ENCODE measurements around the gene PDIA4.
A peak's percentile ranks its signal among the peaks of the same experiment; 100 is the strongest.

The PDIA4 gene

DNA sequence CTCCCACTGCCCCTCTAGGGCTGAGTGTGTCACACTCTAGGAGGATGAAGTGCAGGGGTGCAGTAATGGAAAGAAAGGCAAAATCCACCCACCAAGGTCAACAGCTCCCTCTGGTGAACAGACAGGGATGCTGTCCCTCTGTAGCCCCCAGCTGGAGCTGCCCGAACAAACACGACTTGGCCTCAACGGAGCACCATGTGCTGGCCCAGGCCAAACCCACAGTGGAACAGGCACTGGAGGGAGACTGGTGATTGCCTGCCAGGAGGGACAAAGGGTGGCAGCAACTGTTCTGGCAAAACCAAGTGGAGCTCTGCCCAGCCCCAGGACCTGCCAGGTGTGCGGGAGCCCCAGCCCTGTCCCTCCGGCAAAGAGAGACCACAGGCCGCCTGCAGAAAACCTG is 20.7 kb downstream of the PDIA4 start:
- TF ChIP-seq CTCF (IDR thresholded peaks at IDR 0.05): no peak
- H3K27ac ChIP-seq: no peak overlapping the region
- no peak overlapping the region for H3K4me3 ChIP-seq
- DNase-seq (ENCODE audit: low spot score): no peak

GRCh38 chr7:149007146-149007545 is 21.2 kb downstream of the PDIA4 start:
- Histone ChIP-seq H3K4me3 (no peak overlapping the region), H3K27ac (no peak overlapping the region)
- no peak for DNase-seq (ENCODE audit: low spot score)
- no peak for TF ChIP-seq CTCF (IDR thresholded peaks at IDR 0.05)

DNA sequence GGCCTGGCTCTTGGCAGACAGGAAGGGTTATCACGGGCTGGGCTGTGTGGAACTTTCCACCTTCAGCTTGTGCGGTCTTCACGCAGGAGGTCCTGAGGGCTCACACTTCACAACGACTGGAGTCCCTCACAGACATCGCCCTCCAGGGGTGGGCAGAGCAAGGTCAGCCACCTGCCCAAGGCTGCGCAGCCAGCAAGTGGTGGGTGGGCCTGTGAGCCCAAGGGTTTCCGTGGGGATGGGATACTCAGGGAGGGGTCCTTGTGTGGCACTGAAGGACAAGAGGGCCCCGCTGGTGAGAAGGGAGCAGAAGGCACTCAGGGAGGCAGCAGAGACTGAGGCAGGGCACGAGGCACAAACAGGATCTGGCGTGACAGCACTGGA is 22.0 kb downstream of the PDIA4 start:
- TF ChIP-seq CTCF (IDR thresholded peaks at IDR 0.05): no peak
- no peak for DNase-seq (ENCODE audit: low spot score)
- H3K27ac ChIP-seq: no peak overlapping the region
- H3K4me3 ChIP-seq: no peak overlapping the region

DNA sequence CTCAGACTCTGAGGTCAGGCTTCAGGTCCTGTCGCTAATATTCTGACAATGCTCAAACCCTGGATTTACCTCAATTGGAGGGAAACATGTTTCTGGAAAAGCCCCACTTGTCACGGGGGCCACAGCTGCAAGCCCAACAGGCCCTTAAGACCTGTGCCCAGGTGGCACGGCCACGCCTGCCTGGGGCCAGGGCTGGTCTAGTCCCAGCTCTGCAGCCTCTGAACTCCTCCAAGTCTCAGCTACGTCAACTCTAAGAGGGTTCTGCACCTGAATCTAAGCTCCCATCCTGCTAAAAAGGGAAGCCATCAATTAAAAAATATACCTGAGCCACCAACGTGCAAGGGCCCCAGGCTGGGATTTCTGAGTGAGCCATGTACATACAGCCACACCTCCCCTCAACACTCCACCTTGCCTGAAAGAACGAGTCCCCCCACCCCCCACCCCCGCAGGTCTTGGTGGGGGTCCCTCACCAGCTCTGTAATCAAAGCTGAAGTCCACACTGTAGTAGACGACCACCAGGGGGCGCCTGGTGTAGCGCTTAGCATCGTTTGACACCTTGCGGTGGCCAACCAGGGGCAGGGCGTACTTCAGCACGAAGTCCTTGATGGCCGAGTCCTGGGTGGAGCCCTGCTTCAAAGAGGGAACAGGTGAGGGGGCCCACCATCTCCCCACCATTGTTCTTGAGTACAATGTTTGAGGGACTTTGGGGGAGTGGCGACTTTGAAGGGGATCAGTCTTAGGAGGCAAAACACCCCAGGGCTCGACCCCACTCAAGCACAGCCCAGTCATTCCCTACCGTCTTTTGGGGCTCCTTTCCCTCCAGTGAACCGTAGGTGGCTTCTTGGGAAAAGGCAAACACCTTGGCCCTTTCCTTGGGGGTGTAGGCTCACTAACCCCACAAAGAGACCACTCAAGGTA is 22.6 kb downstream of the PDIA4 start:
- peak; percentile 82 for DNase-seq (ENCODE audit: low spot score)
- peak; percentile 87 for TF ChIP-seq CTCF (IDR thresholded peaks at IDR 0.05)
- no peak overlapping the region for H3K4me3 ChIP-seq
- H3K27ac ChIP-seq: no peak overlapping the region

DNA sequence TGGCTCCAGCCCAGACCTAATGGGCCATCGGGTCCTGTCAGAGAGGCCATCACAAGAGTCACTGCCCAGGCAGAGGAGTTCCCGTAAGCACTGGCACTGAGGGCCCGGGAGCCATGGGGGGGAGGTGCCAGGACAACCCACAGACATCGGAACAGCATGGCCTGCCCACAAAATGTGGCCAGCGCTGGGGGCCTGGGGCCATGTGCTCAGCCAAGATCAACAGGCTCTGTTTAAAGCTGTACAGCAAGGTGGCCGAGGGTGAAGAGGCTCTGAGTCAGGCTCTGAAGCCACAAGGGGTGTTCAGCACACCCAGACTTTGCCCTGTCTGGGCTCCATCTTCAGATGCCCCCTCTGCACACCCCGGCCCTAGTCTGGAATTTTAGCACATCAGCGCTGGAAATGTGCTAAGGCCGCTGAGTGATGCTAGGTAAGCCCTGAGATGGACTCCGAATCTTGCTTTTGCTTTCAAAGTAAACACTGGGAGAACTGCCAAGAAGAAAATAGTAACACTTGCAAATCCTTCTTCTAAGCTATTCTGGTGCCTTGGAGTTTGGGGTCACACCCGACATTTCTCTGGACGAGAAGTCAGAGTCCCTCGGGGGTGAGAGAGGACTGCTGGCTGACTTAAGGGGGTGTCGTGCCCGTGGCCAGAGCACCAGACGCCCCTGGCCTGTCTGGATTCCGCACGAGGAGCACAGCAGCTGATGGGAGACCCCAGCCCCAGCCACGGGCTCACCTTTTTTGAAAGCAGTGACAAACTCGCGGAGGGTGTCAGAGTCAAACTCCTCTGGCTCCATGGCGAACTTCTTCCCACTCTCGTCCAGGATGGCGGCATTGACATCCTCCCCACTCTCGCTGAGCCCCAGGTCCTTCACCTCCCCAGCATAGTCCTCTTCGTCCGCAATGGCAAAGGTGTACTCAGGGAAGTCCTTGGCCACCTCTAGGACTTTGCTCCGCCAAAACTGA is 23.6 kb downstream of the PDIA4 start:
- Histone ChIP-seq H3K4me3 (no peak overlapping the region), H3K27ac (no peak overlapping the region)
- TF ChIP-seq CTCF (IDR thresholded peaks at IDR 0.05): no peak
- DNase-seq (ENCODE audit: low spot score): no peak

DNA sequence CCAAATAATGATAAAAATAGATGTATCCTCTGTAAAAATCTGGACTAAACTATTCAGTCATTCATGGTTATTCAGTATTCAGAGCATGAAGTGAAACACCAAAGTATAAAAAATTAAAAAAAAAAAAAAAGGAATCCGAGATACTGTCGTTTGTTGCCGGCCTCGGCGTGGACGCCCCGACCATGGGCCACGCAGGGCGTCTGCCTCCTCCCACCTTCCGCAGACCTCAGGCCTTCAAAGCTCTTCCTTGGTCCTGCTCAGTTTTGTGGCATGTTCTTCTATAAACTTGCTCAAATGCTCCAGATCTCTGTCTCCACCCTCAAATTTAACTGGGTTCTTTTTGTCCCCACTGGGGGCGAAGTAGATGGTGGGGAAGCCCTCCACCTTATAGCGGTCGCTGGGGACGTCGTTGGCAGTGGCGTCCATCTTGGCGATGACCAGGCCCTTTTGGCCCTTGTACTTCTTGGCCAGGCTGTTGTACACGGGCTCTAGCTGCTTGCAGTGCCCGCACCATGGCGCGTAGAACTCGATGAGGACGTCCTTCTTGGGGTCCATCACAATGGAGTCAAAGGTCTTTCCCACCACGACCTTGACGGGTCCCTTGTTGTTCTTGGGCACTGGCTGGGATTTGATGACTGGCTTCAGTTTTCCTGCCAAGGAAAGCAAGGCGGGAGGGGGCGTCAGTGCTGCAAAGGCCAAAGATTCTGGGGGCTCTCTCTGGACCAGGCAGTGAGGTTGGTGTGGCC is 24.6 kb downstream of the PDIA4 start:
- TF ChIP-seq CTCF (IDR thresholded peaks at IDR 0.05): no peak
- H3K27ac ChIP-seq: no peak overlapping the region
- no peak overlapping the region for H3K4me3 ChIP-seq
- no peak for DNase-seq (ENCODE audit: low spot score)
